Ovary (tissue), 9 donors: ENCODE data around the gene SUN1. TPM values are rescaled to one million over a fixed set of nuclear protein-coding genes. Genes with fewer than 3 reads are reported as not detected.

ENCODE experiments used
- DNase-seq, 5 donors: peaks; one replicate each; pipeline ENCODE4 v3.0.0-alpha.2; 2019 to 2020
- H3K27ac ChIP-seq, 2 donors: fragments of 200-600 bp; one replicate each; pipeline versions ENCODE4 v1.5.1 to v1.8.0; 2019 to 2022
- H3K27me3 ChIP-seq: fragments of 200-600 bp; one replicate; pipeline ENCODE4 v1.8.0; 2022
- H3K36me3 ChIP-seq: fragments of 200-600 bp; sonication (generic); one replicate; pipeline ENCODE4 v1.5.1; 2019
- H3K4me1 ChIP-seq: one replicate; pipeline ENCODE4 v1.8.1; 2013; ENCODE audit warnings: mild to moderate bottlenecking, moderate library complexity; ENCODE audit not compliant: insufficient read depth
- H3K4me3 ChIP-seq: fragments of 200-600 bp; sonication (generic); one replicate; pipeline ENCODE4 v1.5.1; 2017
- H3K9me3 ChIP-seq, 2 donors: fragments of 200-600 bp in 1 of 2; sonication (generic) in 1 of 2; one replicate each; pipeline versions ENCODE4 v1.5.1 to v1.8.1; 2013 to 2019; ENCODE audit warnings: mild to moderate bottlenecking in 1 of 2, moderate library complexity in 1 of 2
- CTCF ChIP-seq, 3 donors: fragments of 450-650 bp in 2 of 3; fragments of 200-600 bp in 1 of 3; IDR thresholded peaks; one replicate each; pipeline versions ENCODE4 v1.5.1 to v1.8.0; 2016 to 2022; ENCODE audit warnings: antibody characterized with exemption in 3 of 3, mild to moderate bottlenecking in 1 of 3
- EP300 ChIP-seq: sonication (generic); formaldehyde crosslinking; IDR thresholded peaks from one replicate; pipeline ENCODE4 v1.6.1; 2017; ENCODE audit warnings: antibody characterized with exemption
- POLR2A ChIP-seq: fragments of 450-650 bp; IDR thresholded peaks from one replicate; pipeline ENCODE4 v1.6.1; 2017; ENCODE audit warnings: antibody characterized with exemption, mild to moderate bottlenecking, moderate library complexity
- WGBS, 3 donors: extraction: QIAGEN DNeasy Blood & Tissue Kit in 1 of 3; methylation state at CpG; one replicate each; pipeline versions ENCODE4 v1.1.5 to v1.1.7; 2013 to 2017; 5-methylcytosine and 5-hydroxymethylcytosine counted together
- intact Hi-C, 4 donors: fragments of 100-400 bp; cut with DNase I; formaldehyde crosslinking; loops; one replicate each; pipeline versions ENCODE4 v1.11.0 to v1.15.1; 2022 to 2023
- polyA plus RNA-seq, 2 donors: library from polyadenylated mRNA; stranded (reverse); fragments of 200-250 nt in 1 of 2; fragments of 350-450 nt in 1 of 2; fragmentation: Illumina TruSeq in 1 of 2; extraction: RNeasy Lipid Tissue Mini Kit (QIAGEN cat#74804) in 1 of 2; gene quantifications; one replicate each; pipeline ENCODE4 v1.2.3, GENCODE V29; 2013 to 2014
- total RNA-seq, 7 donors: library from RNA; depleted of rRNA in 2 of 7; stranded (reverse); fragments of >200 nt in 2 of 7; fragmentation: NEBNext Ultra II Directional in 3 of 7; extraction: Animal tissue kit (Norgen Biotek cat#: 25700) in 3 of 7; gene quantifications; one replicate each; pipeline versions ENCODE4 v1.1.0 to v1.2.4, GENCODE V29; 2016 to 2023
- donor health status: DM: no; HTN: no; CAD: no; lungs with moderate emphysema.
- donor health status: DM: no; HTN: no; CAD: no.
- donor health status: Bipolar disorder and iron deficiency.
- donor health status: DM: yes; HTN: yes; CAD: no.
- donor health status: DM: no; HTN: no; CAD: no.
- donor health status: DM: yes; HTN: yes; CAD: no.

SUN1 gene
- total and polyA plus RNA-seq, 9 donors, result 100 to 196 (median 143) TPM

GRCh38 chr7:859359-860030 is 27.2 kb downstream of the SUN1 start:
- H3K27me3 ChIP-seq, result no peaks in the 10 kb centered on the region
- H3K9me3 ChIP-seq, result no peaks in the 10 kb centered on the region
- H3K4me3 ChIP-seq, result no peak overlapping the region
- TF ChIP-seq EP300, result no peak
- TF ChIP-seq CTCF (IDR thresholded peaks at IDR 0.05), result no peak
- no peak for TF ChIP-seq POLR2A
- no peak for DNase-seq
- no peaks in the 10 kb centered on the region for H3K4me1 ChIP-seq
- intact Hi-C loops, result no loop called here
- H3K27ac ChIP-seq, result no peak overlapping the region
- H3K36me3 ChIP-seq, result no peaks in the 10 kb centered on the region
- WGBS, 3 donors, result 66 to 69% (median 66%) methylated on average over 16 of the region's 16 CpGs

- Histone ChIP-seq H3K27me3 (no peaks in the 10 kb centered on the region), H3K4me1 (no peaks in the 10 kb centered on the region), H3K9me3 (no peaks in the 10 kb centered on the region), H3K36me3 (no peaks in the 10 kb centered on the region), H3K27ac (no peak overlapping the region), H3K4me3 (no peak overlapping the region)
- WGBS, 3 donors, result 93 to 96% (median 96%) methylated on average over 21 of the region's 21 CpGs
- TF ChIP-seq EP300 (no peak), CTCF (IDR thresholded peaks at IDR 0.05) (no peak), POLR2A (no peak)
- no peak for DNase-seq
- intact Hi-C loops, result no loop called here
Measured at GRCh38 chr7:860149-860548, 27.9 kb downstream of the SUN1 start.

- Histone ChIP-seq H3K36me3 (no peaks in the 10 kb centered on the region), H3K27ac (no peak overlapping the region), H3K27me3 (no peaks in the 10 kb centered on the region), H3K4me3 (no peak overlapping the region), H3K9me3 (no peaks in the 10 kb centered on the region), H3K4me1 (peaks cover 3% of the 10 kb centered on the region)
- TF ChIP-seq EP300 (no peak), CTCF (IDR thresholded peaks at IDR 0.05) (no peak), POLR2A (no peak)
- no peak for DNase-seq
- intact Hi-C loops, result no loop called here
- 87 to 91% (median 88%) methylated on average over 9 of the region's 9 CpGs for WGBS, 3 donors
Measured at GRCh38 chr7:861222-861621, 28.9 kb downstream of the SUN1 start.

- intact Hi-C loops, result no loop called here
- TF ChIP-seq POLR2A (no peak), CTCF (IDR thresholded peaks at IDR 0.05) (no peak), EP300 (no peak)
- Histone ChIP-seq H3K4me1 (peaks cover 6% of the 10 kb centered on the region), H3K4me3 (no peak overlapping the region), H3K36me3 (no peaks in the 10 kb centered on the region), H3K27ac (no peak overlapping the region), H3K27me3 (no peaks in the 10 kb centered on the region), H3K9me3 (no peaks in the 10 kb centered on the region)
- no peak for DNase-seq
- 93 to 95% (median 93%) methylated on average over 6 of the region's 6 CpGs for WGBS, 3 donors
Measured at GRCh38 chr7:862157-862556, 29.9 kb downstream of the SUN1 start.
